HEK293T (cell line): ENCODE data around the gene BCR.

Experiments used
- CTCF ChIA-PET: fragments of 350-600 bp; formaldehyde crosslinking; extraction: SDS; loops from one replicate; lab custom pipeline; 2021; ENCODE audit warnings: antibody characterized with exemption, inconsistent platforms; lab: Yijun Ruan, JAX
- POLR2A ChIA-PET: fragments of 350-600 bp; formaldehyde crosslinking; extraction: SDS; loops from one replicate; lab custom pipeline; 2020; ENCODE audit warnings: antibody characterized with exemption, inconsistent platforms; lab: Yijun Ruan, JAX
- DNase-seq: peaks from one replicate; pipeline ENCODE4 v3.0.0; 2012; ENCODE audit warnings: mixed read lengths; ENCODE audit errors: extremely low spot score
- ARNT ChIP-seq: fragments of 450-650 bp; IDR thresholded peaks from 2 replicates; pipeline ENCODE4 v1.6.1; 2017; ENCODE audit warnings: mild to moderate bottlenecking
- BHLHE40 ChIP-seq: fragments of 450-650 bp; IDR thresholded peaks from 2 replicates; pipeline ENCODE4 v1.6.1; 2016; ENCODE audit warnings: mild to moderate bottlenecking, moderate library complexity, borderline replicate concordance
- CTBP1 ChIP-seq: fragments of 450-650 bp; IDR thresholded peaks from 2 replicates; pipeline ENCODE4 v1.6.1; 2016; ENCODE audit warnings: borderline replicate concordance
- ELF4 ChIP-seq: fragments of 450-650 bp; IDR thresholded peaks from 2 replicates; pipeline ENCODE4 v1.6.1; 2017; ENCODE audit warnings: antibody characterized with exemption
- FOXA1 ChIP-seq: fragments of 450-650 bp; IDR thresholded peaks from 2 replicates; pipeline ENCODE4 v1.6.1; 2016; ENCODE audit warnings: mild to moderate bottlenecking
- FOXK2 ChIP-seq: fragments of 450-650 bp; IDR thresholded peaks from 2 replicates; pipeline ENCODE4 v1.6.1; 2016; ENCODE audit warnings: mild to moderate bottlenecking
- FOXM1 ChIP-seq: fragments of 450-650 bp; IDR thresholded peaks from 2 replicates; pipeline ENCODE4 v1.6.1; 2017; ENCODE audit warnings: mild to moderate bottlenecking, borderline replicate concordance
- HDGF ChIP-seq: fragments of 450-650 bp; IDR thresholded peaks from 2 replicates; pipeline ENCODE4 v1.6.1; 2017; ENCODE audit warnings: antibody characterized with exemption, borderline replicate concordance
- L3MBTL2 ChIP-seq: fragments of 450-650 bp; conservative IDR thresholded peaks from 2 replicates; pipeline ENCODE4 v1.6.1; 2016; ENCODE audit warnings: mild to moderate bottlenecking
- LEF1 ChIP-seq: fragments of 450-650 bp; IDR thresholded peaks from 2 replicates; pipeline ENCODE4 v1.6.1; 2017; ENCODE audit warnings: mild to moderate bottlenecking, borderline replicate concordance
- NFRKB ChIP-seq: fragments of 450-650 bp; IDR thresholded peaks from 2 replicates; pipeline ENCODE4 v1.6.1; 2016; ENCODE audit warnings: mild to moderate bottlenecking, moderate library complexity
- SP1 ChIP-seq: fragments of 450-650 bp; IDR thresholded peaks from 2 replicates; pipeline ENCODE4 v1.6.1; 2017
- SUZ12 ChIP-seq: fragments of 450-650 bp; IDR thresholded peaks from 2 replicates; pipeline ENCODE4 v1.6.1; 2016; ENCODE audit warnings: mild to moderate bottlenecking
- TARDBP ChIP-seq: fragments of 450-650 bp; IDR thresholded peaks from 2 replicates; pipeline ENCODE4 v1.6.1; 2016
- ZNF384 ChIP-seq: fragments of 450-650 bp; IDR thresholded peaks from 2 replicates; pipeline ENCODE4 v1.6.1; 2016
- TF ChIP-seq, protein P1 (sequence below): fragments of 450-650 bp; IDR thresholded peaks from 2 replicates; pipeline ENCODE4 v1.6.1; 2016

The BCR gene

DNA sequence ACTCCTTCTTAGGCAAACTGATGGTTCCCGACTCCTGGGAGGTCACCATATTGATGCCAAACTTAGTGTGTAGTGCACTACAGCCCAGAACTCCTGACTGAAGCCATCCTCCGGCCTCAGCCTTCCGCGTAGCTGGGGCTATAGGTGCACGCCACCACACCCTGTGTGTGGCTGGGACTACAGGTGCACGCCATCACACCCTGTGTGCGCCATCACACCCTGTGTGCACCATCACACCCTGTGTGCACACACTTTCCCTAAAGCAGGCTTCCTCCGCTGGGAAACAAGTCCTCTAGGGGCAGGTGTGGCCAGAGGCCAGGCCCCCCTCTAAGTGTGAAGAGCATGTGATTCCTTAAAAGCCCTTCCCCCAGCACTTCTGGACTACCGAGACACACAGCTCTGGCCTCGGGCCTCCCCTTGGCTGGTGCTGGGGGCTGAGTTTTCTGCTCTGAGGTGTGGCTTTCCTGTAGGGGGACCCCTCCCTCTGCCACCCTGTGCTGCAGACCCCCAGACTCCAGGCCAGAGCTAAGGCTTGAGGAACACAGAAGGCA, 81.7 kb downstream of the BCR start:
- ChIA-PET POLR2A (no interaction called here), CTCF (no interaction called here)
- DNase-seq, result no peak
- no peak for TF ChIP-seq FOXM1
- TF ChIP-seq ELF4, result no peak
- TF ChIP-seq LEF1, result no peak
- TF ChIP-seq ARNT, result no peak
- no peak for TF ChIP-seq SUZ12
- TF ChIP-seq CTBP1, result no peak
- no peak for TF ChIP-seq HDGF
- TF ChIP-seq BHLHE40, result no peak
- no peak for TF ChIP-seq TARDBP
- no peak for TF ChIP-seq L3MBTL2
- TF ChIP-seq FOXA1, result no peak
- TF ChIP-seq, protein P1, sequence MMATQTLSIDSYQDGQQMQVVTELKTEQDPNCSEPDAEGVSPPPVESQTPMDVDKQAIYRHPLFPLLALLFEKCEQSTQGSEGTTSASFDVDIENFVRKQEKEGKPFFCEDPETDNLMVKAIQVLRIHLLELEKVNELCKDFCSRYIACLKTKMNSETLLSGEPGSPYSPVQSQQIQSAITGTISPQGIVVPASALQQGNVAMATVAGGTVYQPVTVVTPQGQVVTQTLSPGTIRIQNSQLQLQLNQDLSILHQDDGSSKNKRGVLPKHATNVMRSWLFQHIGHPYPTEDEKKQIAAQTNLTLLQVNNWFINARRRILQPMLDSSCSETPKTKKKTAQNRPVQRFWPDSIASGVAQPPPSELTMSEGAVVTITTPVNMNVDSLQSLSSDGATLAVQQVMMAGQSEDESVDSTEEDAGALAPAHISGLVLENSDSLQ, result no peak
- TF ChIP-seq FOXK2, result no peak
- no peak for TF ChIP-seq NFRKB
- no peak for TF ChIP-seq ZNF384
- no peak for TF ChIP-seq SP1

GRCh38 chr22:23262518-23263332, 82.4 kb downstream of the BCR start:
- CTCF ChIA-PET, result no interaction called here

DNA sequence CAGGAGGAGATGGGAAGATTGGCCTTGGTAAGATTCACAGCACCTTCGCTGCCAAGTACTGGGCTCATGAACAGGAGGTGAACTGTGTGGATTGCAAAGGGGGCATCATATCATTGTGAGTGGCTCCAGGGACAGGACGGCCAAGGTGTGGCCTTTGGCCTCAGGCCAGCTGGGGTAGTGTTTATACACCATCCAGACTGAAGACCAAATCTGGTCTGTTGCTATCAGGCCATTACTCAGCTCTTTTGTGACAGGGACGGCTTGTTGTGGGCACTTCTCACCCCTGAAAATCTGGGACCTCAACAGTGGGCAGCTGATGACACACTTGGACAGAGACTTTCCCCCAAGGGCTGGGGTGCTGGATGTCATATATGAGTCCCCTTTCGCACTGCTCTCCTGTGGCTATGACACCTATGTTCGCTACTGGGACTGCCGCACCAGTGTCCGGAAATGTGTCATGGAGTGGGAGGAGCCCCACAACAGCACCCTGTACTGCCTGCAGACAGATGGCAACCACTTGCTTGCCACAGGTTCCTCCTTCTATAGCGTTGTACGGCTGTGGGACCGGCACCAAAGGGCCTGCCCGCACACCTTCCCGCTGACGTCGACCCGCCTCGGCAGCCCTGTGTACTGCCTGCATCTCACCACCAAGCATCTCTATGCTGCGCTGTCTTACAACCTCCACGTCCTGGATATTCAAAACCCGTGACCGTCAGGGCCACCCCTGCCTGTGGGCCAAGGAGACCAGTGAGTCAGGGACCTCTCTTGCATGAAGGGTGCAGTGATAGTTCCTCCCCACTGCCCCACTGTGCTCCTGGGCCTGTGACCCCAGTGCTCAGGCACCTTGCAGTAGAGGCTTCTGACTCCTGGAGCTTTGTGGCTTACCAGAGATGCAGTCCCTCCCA, 83.6 kb downstream of the BCR start:
- POLR2A ChIA-PET, result no interaction called here
- CTCF ChIA-PET, result no interaction called here
- TF ChIP-seq ARNT (no peak), TARDBP (no peak), HDGF (no peak), BHLHE40 (no peak), ZNF384 (no peak), FOXM1 (no peak), SP1 (no peak), L3MBTL2 (no peak), FOXA1 (no peak), LEF1 (no peak), ELF4 (no peak), CTBP1 (no peak), FOXK2 (no peak), SUZ12 (no peak), NFRKB (no peak)
- TF ChIP-seq, protein P1, result no peak
- no peak for DNase-seq

More at GRCh38 chr22:23262518-23263332, 82.4 kb downstream of the BCR start:
- DNase-seq, result no peak
- POLR2A ChIA-PET, result no interaction called here
- TF ChIP-seq, protein P1, result no peak
- TF ChIP-seq CTBP1, result no peak

DNA sequence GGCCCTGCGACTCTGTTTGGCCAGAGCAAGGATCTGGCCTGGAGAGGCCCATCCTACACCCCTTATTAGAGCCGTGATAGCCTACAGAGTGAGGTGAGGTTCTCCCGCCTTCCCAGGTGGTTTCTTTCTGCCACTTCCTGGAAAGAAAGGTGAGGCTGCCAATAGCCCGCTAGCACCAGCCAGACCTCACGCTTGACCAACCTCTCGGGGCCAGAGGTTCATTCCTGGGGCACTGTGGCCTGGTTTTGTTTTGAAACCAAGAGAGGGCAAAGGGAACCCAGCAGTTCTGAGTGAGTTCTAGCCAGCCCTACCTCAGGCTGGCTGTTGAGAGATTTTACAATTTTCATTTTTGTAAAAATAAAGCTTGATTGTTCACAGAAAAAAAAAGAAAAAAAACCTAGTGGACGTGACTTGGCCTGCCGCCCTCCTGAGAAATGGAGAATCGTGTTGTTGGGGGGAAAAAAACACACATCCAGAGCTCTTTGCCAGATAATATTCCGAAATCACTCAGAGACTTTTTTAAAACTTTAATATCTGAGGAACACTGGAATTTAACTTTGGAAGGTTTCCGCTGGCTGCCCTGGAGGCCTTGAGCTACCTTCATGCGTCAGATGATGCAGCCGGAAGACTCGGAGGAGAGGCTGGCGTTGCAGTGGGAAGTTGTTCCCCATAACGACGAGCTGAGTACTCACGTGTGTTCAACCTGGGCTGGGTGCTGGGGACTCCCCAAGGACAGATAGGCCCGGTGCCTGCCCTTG, 84.5 kb downstream of the BCR start:
- no peak for DNase-seq

GRCh38 chr22:23265368-23265700, 85.0 kb downstream of the BCR start:
- POLR2A ChIA-PET, result no interaction called here
- CTCF ChIA-PET, result no interaction called here
- no peak for TF ChIP-seq ZNF384
- TF ChIP-seq, protein P1, result no peak
- no peak for TF ChIP-seq FOXM1
- TF ChIP-seq CTBP1, result no peak
- TF ChIP-seq BHLHE40, result no peak
- no peak for TF ChIP-seq FOXK2
- TF ChIP-seq L3MBTL2, result no peak
- TF ChIP-seq FOXA1, result no peak
- TF ChIP-seq TARDBP, result no peak
- no peak for TF ChIP-seq HDGF
- no peak for TF ChIP-seq ARNT
- no peak for TF ChIP-seq SP1
- TF ChIP-seq SUZ12, result no peak
- no peak for TF ChIP-seq NFRKB
- no peak for TF ChIP-seq LEF1
- no peak for DNase-seq

More for the DNA sequence above, 84.5 kb downstream of the BCR start:
- CTCF ChIA-PET, result no interaction called here
- peak; percentile 32; the same call in 1 of the 2 replicates for TF ChIP-seq ZNF384
- TF ChIP-seq TARDBP, result no peak
- POLR2A ChIA-PET, result no interaction called here
